Type B pancreatic cell (in vitro differentiated cells): Measurements from ENCODE around the gene RNF5. TPM values are rescaled to one million over a fixed set of nuclear protein-coding genes. Genes with fewer than 3 reads are reported as not detected.
"Not testable (repeated sequence)": the region's sequence is repeated elsewhere in the genome, so short reads cannot be mapped to it uniquely, and the experiment has no call there.

Source experiments
- DNase-seq: peaks from one replicate; pipeline ENCODE4 v3.0.0; 2021; ENCODE audit warnings: mixed read lengths; ENCODE audit not compliant: unreplicated experiment; ENCODE audit errors: extremely low spot score
- H3K27ac Mint-ChIP-seq: 2 replicates; pipeline ENCODE4 v1.8.0; 2021; ENCODE audit warnings: mild to moderate bottlenecking, mixed read lengths
- H3K27me3 Mint-ChIP-seq: 2 replicates; pipeline ENCODE4 v1.8.0; 2021; ENCODE audit warnings: mixed read lengths
- H3K36me3 Mint-ChIP-seq: 2 replicates; pipeline ENCODE4 v1.8.0; 2021; ENCODE audit warnings: mixed read lengths
- H3K4me1 Mint-ChIP-seq: one replicate; pipeline ENCODE4 v1.8.0; 2021; ENCODE audit warnings: mixed read lengths; ENCODE audit not compliant: unreplicated experiment
- H3K4me3 Mint-ChIP-seq: 2 replicates; pipeline ENCODE4 v1.8.0; 2021; ENCODE audit warnings: mild to moderate bottlenecking, mixed read lengths
- H3K9me3 Mint-ChIP-seq: 2 replicates; pipeline ENCODE4 v1.8.0; 2021; ENCODE audit warnings: mixed read lengths
- total RNA-seq: library from RNA; stranded (reverse); gene quantifications from 2 replicates; pipeline ENCODE4 v1.2.1, GENCODE V29; 2021; ENCODE audit warnings: low replicate concordance
- TF ChIP-seq, protein P1 (sequence below): fragments of 200-600 bp; sonication (generic); conservative IDR thresholded peaks from 2 replicates; pipeline ENCODE4 v1.5.0; 2021; ENCODE audit warnings: antibody characterized with exemption, mild to moderate bottlenecking

RNF5 gene
- total RNA-seq, 1 donor from 2014 or later, result 69.2 TPM

DNA sequence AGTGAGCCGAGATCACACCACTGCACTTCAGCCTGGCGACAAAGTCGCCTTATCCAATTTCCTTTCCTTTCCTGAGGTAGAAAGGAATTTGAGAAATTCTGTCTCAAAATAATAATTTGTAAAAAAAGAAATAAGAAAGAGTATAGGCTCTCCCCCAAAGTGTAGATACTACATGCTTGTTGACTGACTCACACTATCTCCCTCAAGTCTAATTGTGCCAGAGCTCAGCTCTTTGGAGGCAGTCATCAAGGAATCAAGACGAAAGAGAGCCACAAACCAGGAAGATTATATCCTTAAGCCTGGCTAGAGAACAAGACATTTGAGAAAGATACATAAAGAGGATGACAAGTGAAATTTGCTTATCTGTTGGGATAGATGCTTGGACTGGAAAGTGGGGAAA, 44.4 kb upstream of the RNF5 start:
- Mint-ChIP-seq H3K36me3 (no peaks in the 10 kb centered on the region), H3K9me3 (peaks cover 3% of the 10 kb centered on the region), H3K27ac (no peak overlapping the region)

DNA sequence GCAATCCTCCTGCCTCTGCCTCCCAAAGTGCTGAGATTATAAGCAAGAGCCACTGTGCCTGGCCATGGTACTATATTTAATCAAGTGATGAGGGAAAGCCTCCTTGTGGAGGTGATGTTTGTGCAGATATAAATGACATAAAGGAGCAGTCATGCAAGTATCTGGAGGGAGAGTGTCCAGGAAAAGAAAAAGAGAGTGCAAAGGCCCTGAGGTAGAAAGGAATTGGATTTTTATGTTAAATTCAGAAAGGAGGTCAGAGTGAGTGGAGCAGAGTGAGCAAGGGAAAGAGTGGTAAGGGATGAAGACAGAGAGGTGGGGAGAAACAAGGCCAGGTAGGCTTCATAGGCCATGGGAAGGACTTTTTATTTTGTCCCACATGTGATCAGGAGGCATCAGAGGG, 40.8 kb upstream of the RNF5 start:
- peaks cover 13% of the 10 kb centered on the region for H3K27me3 Mint-ChIP-seq

More for the DNA sequence above, 44.4 kb upstream of the RNF5 start:
- H3K4me3 Mint-ChIP-seq, result no peak overlapping the region
- TF ChIP-seq, protein P1, sequence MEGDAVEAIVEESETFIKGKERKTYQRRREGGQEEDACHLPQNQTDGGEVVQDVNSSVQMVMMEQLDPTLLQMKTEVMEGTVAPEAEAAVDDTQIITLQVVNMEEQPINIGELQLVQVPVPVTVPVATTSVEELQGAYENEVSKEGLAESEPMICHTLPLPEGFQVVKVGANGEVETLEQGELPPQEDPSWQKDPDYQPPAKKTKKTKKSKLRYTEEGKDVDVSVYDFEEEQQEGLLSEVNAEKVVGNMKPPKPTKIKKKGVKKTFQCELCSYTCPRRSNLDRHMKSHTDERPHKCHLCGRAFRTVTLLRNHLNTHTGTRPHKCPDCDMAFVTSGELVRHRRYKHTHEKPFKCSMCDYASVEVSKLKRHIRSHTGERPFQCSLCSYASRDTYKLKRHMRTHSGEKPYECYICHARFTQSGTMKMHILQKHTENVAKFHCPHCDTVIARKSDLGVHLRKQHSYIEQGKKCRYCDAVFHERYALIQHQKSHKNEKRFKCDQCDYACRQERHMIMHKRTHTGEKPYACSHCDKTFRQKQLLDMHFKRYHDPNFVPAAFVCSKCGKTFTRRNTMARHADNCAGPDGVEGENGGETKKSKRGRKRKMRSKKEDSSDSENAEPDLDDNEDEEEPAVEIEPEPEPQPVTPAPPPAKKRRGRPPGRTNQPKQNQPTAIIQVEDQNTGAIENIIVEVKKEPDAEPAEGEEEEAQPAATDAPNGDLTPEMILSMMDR, result no peak
- DNase-seq, result no peak
- peaks cover 16% of the 10 kb centered on the region for H3K27me3 Mint-ChIP-seq
- H3K4me1 Mint-ChIP-seq, result peaks cover 14% of the 10 kb centered on the region

DNA sequence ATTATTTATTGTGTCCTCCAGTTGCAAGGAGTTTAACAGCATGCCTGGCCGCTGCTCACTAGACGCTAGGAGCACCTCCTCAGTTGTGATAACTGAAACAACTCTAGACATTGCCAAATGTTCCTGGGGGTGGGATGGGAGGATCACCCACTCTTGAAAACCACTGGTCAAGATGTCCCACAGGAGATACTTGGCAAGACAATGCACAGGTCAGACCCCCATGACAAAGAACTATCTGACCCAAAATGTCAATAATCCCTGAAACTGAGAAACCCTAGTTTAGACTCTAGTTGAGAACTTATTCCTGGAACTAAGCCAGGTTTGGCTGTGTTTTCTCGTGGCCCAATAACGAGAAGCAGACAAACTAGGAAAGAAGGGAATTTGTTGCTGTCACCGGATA, 38.6 kb upstream of the RNF5 start:
- peaks cover 8% of the 10 kb centered on the region for H3K27me3 Mint-ChIP-seq
- no peaks in the 10 kb centered on the region for H3K36me3 Mint-ChIP-seq
- H3K27ac Mint-ChIP-seq, result no peak overlapping the region
- DNase-seq, result no peak
- no peaks in the 10 kb centered on the region for H3K4me1 Mint-ChIP-seq
- H3K4me3 Mint-ChIP-seq, result no peak overlapping the region
- TF ChIP-seq, protein P1, result no peak
- no peaks in the 10 kb centered on the region for H3K9me3 Mint-ChIP-seq

More for the DNA sequence above, 40.8 kb upstream of the RNF5 start:
- DNase-seq, result no peak
- Mint-ChIP-seq H3K36me3 (no peaks in the 10 kb centered on the region), H3K9me3 (no peaks in the 10 kb centered on the region), H3K4me1 (no peaks in the 10 kb centered on the region), H3K4me3 (no peak overlapping the region), H3K27ac (no peak overlapping the region)
- TF ChIP-seq, protein P1, result no peak

DNA sequence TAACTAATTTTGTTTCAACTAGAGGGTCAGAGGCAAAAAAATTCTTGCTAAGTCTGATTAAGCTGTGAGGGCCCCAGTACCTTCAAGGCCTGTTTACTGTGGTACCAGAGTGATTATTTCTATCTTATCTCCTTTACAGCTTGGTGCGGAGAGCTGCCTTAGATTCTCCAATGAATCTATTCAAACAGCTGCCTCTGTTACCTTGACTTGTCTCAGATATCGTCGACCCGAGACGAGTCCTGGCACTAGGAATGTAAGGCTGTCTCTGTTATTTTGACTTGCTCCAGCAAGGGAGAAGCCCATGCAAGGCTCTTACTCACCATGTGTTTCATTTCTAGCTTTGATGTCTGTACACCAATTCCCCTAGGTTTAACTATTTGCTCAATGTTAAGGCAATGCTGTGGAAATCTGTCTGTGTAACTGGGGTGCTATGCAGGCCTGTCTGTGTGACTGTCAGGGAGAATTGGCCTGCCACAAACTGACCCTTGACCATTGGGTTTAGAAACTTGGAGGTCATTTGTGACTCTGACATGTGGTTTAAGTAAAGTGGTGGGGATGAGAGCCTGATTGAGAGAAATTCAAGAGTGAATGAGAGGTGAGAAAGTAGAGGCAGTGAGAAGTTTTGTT, 37.7 kb upstream of the RNF5 start:
- no peaks in the 10 kb centered on the region for H3K9me3 Mint-ChIP-seq
- H3K27me3 Mint-ChIP-seq, result peaks cover 4% of the 10 kb centered on the region
- H3K27ac Mint-ChIP-seq, result no peak overlapping the region
- TF ChIP-seq, protein P1, result no peak
- DNase-seq, result no peak
- H3K36me3 Mint-ChIP-seq, result no peaks in the 10 kb centered on the region
- H3K4me1 Mint-ChIP-seq, result no peaks in the 10 kb centered on the region
- H3K4me3 Mint-ChIP-seq, result no peak overlapping the region

DNA sequence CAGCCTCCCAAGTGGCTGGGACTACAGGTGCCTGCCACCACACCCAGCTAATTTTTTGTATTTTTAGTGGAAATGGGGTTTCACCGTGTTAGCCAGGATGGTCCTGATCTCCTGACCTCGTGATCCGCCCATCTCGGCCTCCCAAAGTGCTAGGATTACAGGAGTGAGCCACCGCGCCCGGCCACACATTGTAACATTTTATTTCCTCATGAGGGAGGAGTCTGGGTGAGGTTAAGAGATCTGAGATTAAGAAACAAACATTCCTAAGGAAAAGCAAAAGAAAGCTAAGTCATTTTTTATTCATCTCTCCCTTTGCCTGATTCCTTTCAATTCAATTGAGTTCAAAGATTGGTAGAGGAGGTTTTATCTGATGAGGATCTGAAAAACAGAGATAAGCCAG, 34.0 kb upstream of the RNF5 start:
- not testable (repeated sequence) for H3K9me3 Mint-ChIP-seq, H3K4me3 Mint-ChIP-seq, H3K27me3 Mint-ChIP-seq, H3K4me1 Mint-ChIP-seq, H3K36me3 Mint-ChIP-seq, DNase-seq
- H3K27ac Mint-ChIP-seq, result peak overlapping the region; percentile 64

DNA sequence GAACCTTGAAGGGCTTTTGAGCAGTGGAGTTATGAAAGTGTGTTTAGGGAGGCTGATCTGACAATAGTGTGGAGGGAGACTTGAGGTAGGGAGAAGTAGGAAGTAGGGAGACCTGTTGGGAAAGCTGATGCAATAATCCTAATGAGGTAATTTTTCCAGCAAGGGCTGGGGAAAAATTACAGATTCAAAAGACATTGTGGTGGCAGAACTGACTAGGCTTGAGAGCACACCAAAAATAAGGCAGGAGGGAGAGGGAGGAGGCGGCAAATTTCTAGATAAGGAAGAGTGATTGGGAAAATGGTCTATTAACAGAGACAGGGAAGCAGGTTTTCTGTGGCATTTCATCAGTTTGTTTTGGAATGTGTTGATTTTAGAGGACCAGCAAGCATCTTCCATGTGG, 31.9 kb upstream of the RNF5 start:
- no peak overlapping the region for H3K4me3 Mint-ChIP-seq
- peaks cover 16% of the 10 kb centered on the region for H3K27me3 Mint-ChIP-seq
- no peak overlapping the region for H3K27ac Mint-ChIP-seq
- TF ChIP-seq, protein P1, result no peak
- no peaks in the 10 kb centered on the region for H3K9me3 Mint-ChIP-seq
- no peaks in the 10 kb centered on the region for H3K36me3 Mint-ChIP-seq
- H3K4me1 Mint-ChIP-seq, result peaks cover 16% of the 10 kb centered on the region
- no peak for DNase-seq
